Astrocyte (in vitro differentiated cells and primary cell): ENCODE data around the gene CLCN7. TPM values are rescaled to one million over a fixed set of nuclear protein-coding genes. Genes with fewer than 3 reads are reported as not detected.

Source experiments
- DNase-seq: peaks from one replicate; pipeline ENCODE4 v3.0.0-alpha.2; 2010; ENCODE audit warnings: low read depth
- FAIRE-seq: peaks from 2 replicates; lab custom pipeline; 2011; peaks lifted over from hg19 to GRCh38; lab: Jason Lieb, UNC
- H2AFZ ChIP-seq: 2 replicates; pipeline ENCODE4 v1.6.0; 2012; ENCODE audit warnings: low read depth, low read length, inconsistent platforms
- H3K27ac ChIP-seq: 2 replicates; pipeline ENCODE4 v1.5.1; 2011; ENCODE audit warnings: low read depth, low read length, inconsistent platforms
- H3K27me3 ChIP-seq: 2 replicates; pipeline ENCODE4 v1.6.0; 2011; ENCODE audit warnings: low read length, inconsistent platforms; ENCODE audit not compliant: insufficient read depth
- H3K36me3 ChIP-seq: 2 replicates; pipeline ENCODE4 v1.5.1; 2011; ENCODE audit warnings: low read length, inconsistent platforms; ENCODE audit not compliant: insufficient read depth
- H3K4me1 ChIP-seq: 2 replicates; pipeline ENCODE4 v1.5.1; 2011; ENCODE audit warnings: low read length, inconsistent platforms; ENCODE audit not compliant: insufficient read depth
- H3K4me2 ChIP-seq: 2 replicates; pipeline ENCODE4 v1.6.0; 2012; ENCODE audit warnings: low read length, inconsistent platforms
- H3K4me3 ChIP-seq: 2 replicates; pipeline ENCODE4 v1.5.1; 2011; ENCODE audit warnings: low read depth, mild to moderate bottlenecking, low read length, inconsistent platforms; ENCODE audit not compliant: insufficient read depth
- H3K79me2 ChIP-seq: 2 replicates; pipeline ENCODE4 v1.6.0; 2012; ENCODE audit warnings: mild to moderate bottlenecking, low read length, inconsistent platforms; ENCODE audit not compliant: insufficient read depth
- H3K9ac ChIP-seq: 2 replicates; pipeline ENCODE4 v1.6.0; 2012; ENCODE audit warnings: mild to moderate bottlenecking, low read length, inconsistent platforms
- H3K9me3 ChIP-seq: 2 replicates; pipeline ENCODE4 v1.5.1; 2012; ENCODE audit warnings: low read depth, mild to moderate bottlenecking, low read length, inconsistent platforms; ENCODE audit not compliant: insufficient read depth
- H4K20me1 ChIP-seq: 2 replicates; pipeline ENCODE4 v1.6.0; 2012; ENCODE audit warnings: low read length, inconsistent platforms; ENCODE audit not compliant: insufficient read depth
- H3K27ac Mint-ChIP-seq: one replicate; pipeline ENCODE4 v1.8.0; 2021; ENCODE audit warnings: mild to moderate bottlenecking, mixed read lengths; ENCODE audit not compliant: unreplicated experiment
- H3K27me3 Mint-ChIP-seq: one replicate; pipeline ENCODE4 v1.8.0; 2021; ENCODE audit warnings: low read depth, mixed read lengths; ENCODE audit not compliant: unreplicated experiment
- H3K36me3 Mint-ChIP-seq: one replicate; pipeline ENCODE4 v1.8.0; 2021; ENCODE audit warnings: low read depth, mixed read lengths; ENCODE audit not compliant: unreplicated experiment
- H3K4me1 Mint-ChIP-seq: one replicate; pipeline ENCODE4 v1.8.0; 2021; ENCODE audit warnings: low read depth, mixed read lengths; ENCODE audit not compliant: unreplicated experiment
- H3K4me3 Mint-ChIP-seq: one replicate; pipeline ENCODE4 v1.8.0; 2021; ENCODE audit warnings: mild to moderate bottlenecking, moderate library complexity, mixed read lengths; ENCODE audit not compliant: unreplicated experiment
- H3K9me3 Mint-ChIP-seq: one replicate; pipeline ENCODE4 v1.8.0; 2021; ENCODE audit warnings: mild to moderate bottlenecking, mixed read lengths; ENCODE audit not compliant: unreplicated experiment
- EZH2 ChIP-seq: IDR thresholded peaks from 2 replicates; pipeline ENCODE4 v1.6.1; 2012; ENCODE audit warnings: mild to moderate bottlenecking, low read length, inconsistent platforms; ENCODE audit not compliant: insufficient read depth
- total RNA-seq: library from RNA; stranded (reverse); gene quantifications from 2 replicates; pipeline ENCODE4 v1.2.1, GENCODE V29; 2021
- TF ChIP-seq, protein P1 (sequence below): IDR thresholded peaks from 2 replicates; pipeline ENCODE4 v1.5.1; 2011; ENCODE audit warnings: low read depth, mild to moderate bottlenecking, inconsistent platforms, low read length, moderate library complexity; ENCODE audit not compliant: insufficient read depth

The CLCN7 gene
- total RNA-seq, 1 donor from 2014 or later = 66.7 TPM

DNA sequence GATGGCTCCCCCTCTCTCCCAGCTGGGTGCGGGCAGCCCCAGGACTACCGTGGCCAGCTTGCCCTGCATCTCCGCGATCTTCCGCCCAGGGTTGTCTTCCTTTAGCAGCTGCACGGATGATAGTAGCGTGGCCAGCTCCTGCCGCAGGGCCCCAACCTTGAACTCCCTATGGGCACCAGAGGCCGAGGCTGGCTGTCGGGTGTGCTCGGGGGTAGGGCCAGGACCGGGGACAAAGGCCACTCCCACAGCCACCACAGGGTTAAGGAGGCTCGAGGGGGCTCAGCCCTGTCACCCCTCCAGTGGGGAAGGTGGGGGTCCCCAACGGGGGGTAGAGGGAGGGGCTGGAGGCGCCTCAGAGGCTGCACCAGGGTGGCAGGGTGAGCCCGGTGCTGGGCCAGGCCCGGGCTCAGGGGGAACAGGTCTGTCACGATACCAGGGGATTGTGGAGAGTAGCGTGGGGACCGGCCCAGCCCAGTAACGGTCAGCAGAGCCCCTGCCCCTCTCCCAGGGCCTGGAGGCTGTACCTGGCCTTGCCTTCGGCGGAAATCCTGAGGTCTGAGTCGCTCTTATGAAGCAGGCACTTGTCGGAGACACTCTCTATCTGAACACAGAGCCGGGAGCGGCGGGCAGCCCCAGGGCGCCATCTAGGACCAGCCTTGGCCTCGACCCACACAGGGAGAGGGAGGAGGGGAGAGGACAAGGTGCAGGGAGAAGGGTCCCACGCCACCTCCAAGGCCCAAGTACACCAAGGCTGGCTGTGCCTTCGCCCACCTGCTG, 38.7 kb downstream of the CLCN7 start:
- Histone ChIP-seq H3K79me2 (no peaks in the 10 kb centered on the region), H2AFZ (no peak overlapping the region), H3K27me3 (no peaks in the 10 kb centered on the region), H3K4me1 (no peaks in the 10 kb centered on the region), H3K27ac (no peak overlapping the region), H3K36me3 (no peaks in the 10 kb centered on the region), H4K20me1 (no peaks in the 10 kb centered on the region), H3K9me3 (no peaks in the 10 kb centered on the region), H3K9ac (no peak overlapping the region), H3K4me3 (no peak overlapping the region), H3K4me2 (no peak overlapping the region)
- FAIRE-seq (no peak), DNase-seq (no peak)
- H3K27me3 Mint-ChIP-seq = peaks cover 2% of the 10 kb centered on the region
- TF ChIP-seq, protein P1, sequence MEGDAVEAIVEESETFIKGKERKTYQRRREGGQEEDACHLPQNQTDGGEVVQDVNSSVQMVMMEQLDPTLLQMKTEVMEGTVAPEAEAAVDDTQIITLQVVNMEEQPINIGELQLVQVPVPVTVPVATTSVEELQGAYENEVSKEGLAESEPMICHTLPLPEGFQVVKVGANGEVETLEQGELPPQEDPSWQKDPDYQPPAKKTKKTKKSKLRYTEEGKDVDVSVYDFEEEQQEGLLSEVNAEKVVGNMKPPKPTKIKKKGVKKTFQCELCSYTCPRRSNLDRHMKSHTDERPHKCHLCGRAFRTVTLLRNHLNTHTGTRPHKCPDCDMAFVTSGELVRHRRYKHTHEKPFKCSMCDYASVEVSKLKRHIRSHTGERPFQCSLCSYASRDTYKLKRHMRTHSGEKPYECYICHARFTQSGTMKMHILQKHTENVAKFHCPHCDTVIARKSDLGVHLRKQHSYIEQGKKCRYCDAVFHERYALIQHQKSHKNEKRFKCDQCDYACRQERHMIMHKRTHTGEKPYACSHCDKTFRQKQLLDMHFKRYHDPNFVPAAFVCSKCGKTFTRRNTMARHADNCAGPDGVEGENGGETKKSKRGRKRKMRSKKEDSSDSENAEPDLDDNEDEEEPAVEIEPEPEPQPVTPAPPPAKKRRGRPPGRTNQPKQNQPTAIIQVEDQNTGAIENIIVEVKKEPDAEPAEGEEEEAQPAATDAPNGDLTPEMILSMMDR = no peak
- H3K27ac Mint-ChIP-seq = no peak overlapping the region
- no peaks in the 10 kb centered on the region for H3K9me3 Mint-ChIP-seq
- H3K4me3 Mint-ChIP-seq = no peak overlapping the region
- no peaks in the 10 kb centered on the region for H3K36me3 Mint-ChIP-seq
- no peaks in the 10 kb centered on the region for H3K4me1 Mint-ChIP-seq

DNA sequence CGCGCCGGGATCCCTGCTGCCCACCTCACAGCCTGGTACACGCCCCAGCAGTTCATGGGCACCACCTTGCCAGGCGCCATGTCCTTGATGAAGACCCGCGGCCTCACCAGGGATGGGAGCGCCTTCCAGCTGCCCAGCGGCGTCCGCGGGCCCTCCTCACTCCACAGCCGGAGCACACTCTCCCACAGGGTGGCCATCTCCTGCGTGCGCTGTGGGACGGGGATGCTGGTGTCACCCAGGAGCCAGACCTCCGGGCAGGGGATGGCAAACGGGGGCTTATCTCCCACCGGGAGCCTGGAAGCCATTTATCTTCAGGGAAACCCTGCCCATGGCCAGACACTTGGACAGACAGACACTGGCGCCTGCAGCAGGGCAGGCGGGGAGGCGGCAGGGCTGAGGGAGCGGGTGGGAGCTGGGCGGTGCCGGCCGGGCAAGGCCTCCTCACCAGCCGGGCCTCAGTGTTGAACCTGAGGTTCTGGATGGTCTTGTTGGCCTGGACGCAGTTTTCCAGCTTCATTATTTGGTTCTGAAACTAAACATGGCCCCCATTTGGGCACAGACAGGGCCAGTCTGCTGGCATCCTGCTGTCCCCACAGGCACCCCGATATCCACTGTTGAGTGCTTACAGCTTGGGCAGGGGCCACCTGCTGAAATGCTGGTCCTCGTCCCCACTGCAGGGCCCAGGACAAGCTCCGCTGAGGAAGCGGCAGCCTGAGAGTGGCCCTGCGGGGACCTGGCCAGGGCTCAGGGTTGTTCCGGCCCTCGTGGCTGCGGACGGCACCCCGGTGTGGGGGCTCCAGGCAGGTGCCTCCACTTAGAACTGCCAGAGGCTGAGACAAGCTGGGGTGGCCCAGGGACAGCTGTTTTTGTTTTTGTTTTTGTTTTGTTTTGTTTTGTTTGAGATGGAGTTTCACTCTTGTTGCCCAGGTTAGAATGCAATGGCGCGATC, 39.9 kb downstream of the CLCN7 start:
- Mint-ChIP-seq H3K36me3 (no peaks in the 10 kb centered on the region), H3K4me1 (no peaks in the 10 kb centered on the region)
- DNase-seq = no peak

More for the DNA sequence above, 39.9 kb downstream of the CLCN7 start:
- no peak overlapping the region for H3K27ac ChIP-seq
- no peak for TF ChIP-seq EZH2
- TF ChIP-seq, protein P1 = no peak
- no peaks in the 10 kb centered on the region for H3K4me1 ChIP-seq
- H3K4me3 ChIP-seq = no peak overlapping the region
- no peak for FAIRE-seq
- no peak overlapping the region for H3K9ac ChIP-seq
- Mint-ChIP-seq H3K27me3 (peaks cover 4% of the 10 kb centered on the region), H3K4me3 (no peak overlapping the region), H3K9me3 (no peaks in the 10 kb centered on the region), H3K27ac (no peak overlapping the region)
- H3K9me3 ChIP-seq = no peaks in the 10 kb centered on the region
- no peaks in the 10 kb centered on the region for H3K36me3 ChIP-seq
- H2AFZ ChIP-seq = no peak overlapping the region
- H4K20me1 ChIP-seq = no peaks in the 10 kb centered on the region
- H3K27me3 ChIP-seq = no peaks in the 10 kb centered on the region
- no peak overlapping the region for H3K4me2 ChIP-seq
- H3K79me2 ChIP-seq = no peaks in the 10 kb centered on the region
